Neural progenitor cell (in vitro differentiated cells): ENCODE measurements around the gene DIRAS2. TPM values are rescaled to one million over a fixed set of nuclear protein-coding genes. Genes with fewer than 3 reads are reported as not detected.

ENCODE experiments used
- DNase-seq: peaks from one replicate; pipeline ENCODE4 v3.0.0-alpha.2; 2016; ENCODE audit warnings: low spot score
- H2AFZ ChIP-seq: fragments of 200-600 bp; sonication (generic); replicated peaks from 2 replicates; pipeline ENCODE4 v1.6.1; 2016; ENCODE audit warnings: antibody characterized with exemption
- H3F3A ChIP-seq: fragments of 200-600 bp; sonication (generic); 2 replicates; pipeline ENCODE4 v1.6.1; 2016; ENCODE audit warnings: antibody characterized with exemption, low read depth
- H3K27ac ChIP-seq: fragments of 200-600 bp; sonication (generic); 2 replicates; pipeline ENCODE4 v1.5.1; 2016; ENCODE audit warnings: mild to moderate bottlenecking
- H3K27me3 ChIP-seq: fragments of 200-600 bp; sonication (generic); 2 replicates; pipeline ENCODE4 v1.6.1; 2016; ENCODE audit warnings: mild to moderate bottlenecking, moderate library complexity
- H3K36me3 ChIP-seq: fragments of 200-600 bp; sonication (generic); 2 replicates; pipeline ENCODE4 v1.5.1; 2016
- H3K4me1 ChIP-seq: fragments of 200-600 bp; sonication (generic); 2 replicates; pipeline ENCODE4 v1.6.1; 2016; ENCODE audit warnings: mixed run types
- H3K4me2 ChIP-seq: fragments of 200-600 bp; sonication (generic); 2 replicates; pipeline ENCODE4 v1.6.1; 2016
- H3K4me3 ChIP-seq: fragments of 200-600 bp; sonication (generic); 2 replicates; pipeline ENCODE4 v1.5.1; 2016
- H3K79me2 ChIP-seq: fragments of 200-600 bp; sonication (generic); 2 replicates; pipeline ENCODE4 v1.6.1; 2016; ENCODE audit warnings: low read depth
- H3K9ac ChIP-seq: fragments of 200-600 bp; sonication (generic); 2 replicates; pipeline ENCODE4 v1.6.1; 2016
- H3K9me3 ChIP-seq: fragments of 200-600 bp; sonication (generic); 2 replicates; pipeline ENCODE4 v1.5.1; 2016; ENCODE audit warnings: low read depth
- H4K20me1 ChIP-seq: fragments of 200-600 bp; sonication (generic); 2 replicates; pipeline ENCODE4 v1.6.1; 2016; ENCODE audit warnings: low read depth
- H3K27ac Mint-ChIP-seq: 3 replicates; pipeline ENCODE4 v1.8.0; 2021; ENCODE audit warnings: mixed read lengths
- H3K27me3 Mint-ChIP-seq: 2 replicates; pipeline ENCODE4 v1.8.0; 2022; ENCODE audit warnings: low read depth, mild to moderate bottlenecking, inconsistent platforms, moderate library complexity, mixed read lengths; ENCODE audit not compliant: insufficient read depth
- H3K36me3 Mint-ChIP-seq: 3 replicates; pipeline ENCODE4 v1.8.0; 2021; ENCODE audit warnings: mixed read lengths
- H3K4me1 Mint-ChIP-seq: 3 replicates; pipeline ENCODE4 v1.8.0; 2021; ENCODE audit warnings: mixed read lengths
- H3K4me3 Mint-ChIP-seq: 3 replicates; pipeline ENCODE4 v1.8.0; 2021; ENCODE audit warnings: mild to moderate bottlenecking, moderate library complexity, mixed read lengths
- H3K9me3 Mint-ChIP-seq: 3 replicates; pipeline ENCODE4 v1.8.0; 2020; ENCODE audit warnings: mixed read lengths
- EZH2 ChIP-seq: fragments of 200-600 bp; sonication (generic); IDR thresholded peaks from 2 replicates; pipeline ENCODE4 v1.6.1; 2017; ENCODE audit warnings: antibody characterized with exemption, mild to moderate bottlenecking, moderate library complexity
- EZH2phosphoT487 ChIP-seq: fragments of 200-600 bp; sonication (generic); IDR thresholded peaks from 2 replicates; pipeline ENCODE4 v1.6.1; 2017; ENCODE audit warnings: antibody characterized with exemption
- total RNA-seq: library from RNA; depleted of rRNA; stranded (reverse); fragments of >200 nt; gene quantifications from 2 replicates; pipeline ENCODE4 v1.2.3, GENCODE V29; 2015; ENCODE audit warnings: low replicate concordance
- TF ChIP-seq, protein P1 (sequence below): fragments of 200-600 bp; sonication (generic); IDR thresholded peaks from 2 replicates; pipeline ENCODE4 v1.5.1; 2017; ENCODE audit warnings: antibody characterized with exemption, mild to moderate bottlenecking

Gene DIRAS2
- total RNA-seq, 1 donor from 2014 or later = not detected

DNA sequence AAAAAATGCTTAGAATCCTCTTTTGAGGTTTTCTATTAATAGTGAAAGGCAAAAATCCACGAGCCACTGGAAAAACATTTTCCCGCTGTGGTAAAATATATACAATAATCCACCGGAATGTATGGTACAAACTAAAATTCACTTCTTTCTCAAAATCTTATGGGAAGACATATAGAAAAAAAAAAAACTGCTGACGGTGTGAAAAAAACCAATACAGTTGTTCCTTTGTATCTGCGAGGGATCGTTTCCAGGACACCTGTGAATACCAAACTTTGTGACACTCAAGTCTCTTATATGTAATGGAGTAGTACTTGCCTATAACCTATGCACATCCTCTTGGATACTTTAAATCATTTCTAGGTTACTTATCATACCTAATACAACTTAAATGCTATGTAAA is 13.3 kb downstream of the DIRAS2 start:
- no peaks in the 10 kb centered on the region for H3K27me3 ChIP-seq
- no peak overlapping the region for H3K27ac ChIP-seq
- no peaks in the 10 kb centered on the region for H3K36me3 ChIP-seq
- no peaks in the 10 kb centered on the region for H3K79me2 ChIP-seq
- H3K4me2 ChIP-seq = no peak overlapping the region
- Mint-ChIP-seq H3K4me1 (no peaks in the 10 kb centered on the region), H3K9me3 (no peaks in the 10 kb centered on the region), H3K27me3 (peaks cover 8% of the 10 kb centered on the region), H3K4me3 (no peak overlapping the region), H3K27ac (no peak overlapping the region), H3K36me3 (peaks cover 2% of the 10 kb centered on the region)
- H3F3A ChIP-seq = no peaks in the 10 kb centered on the region
- TF ChIP-seq, protein P1, sequence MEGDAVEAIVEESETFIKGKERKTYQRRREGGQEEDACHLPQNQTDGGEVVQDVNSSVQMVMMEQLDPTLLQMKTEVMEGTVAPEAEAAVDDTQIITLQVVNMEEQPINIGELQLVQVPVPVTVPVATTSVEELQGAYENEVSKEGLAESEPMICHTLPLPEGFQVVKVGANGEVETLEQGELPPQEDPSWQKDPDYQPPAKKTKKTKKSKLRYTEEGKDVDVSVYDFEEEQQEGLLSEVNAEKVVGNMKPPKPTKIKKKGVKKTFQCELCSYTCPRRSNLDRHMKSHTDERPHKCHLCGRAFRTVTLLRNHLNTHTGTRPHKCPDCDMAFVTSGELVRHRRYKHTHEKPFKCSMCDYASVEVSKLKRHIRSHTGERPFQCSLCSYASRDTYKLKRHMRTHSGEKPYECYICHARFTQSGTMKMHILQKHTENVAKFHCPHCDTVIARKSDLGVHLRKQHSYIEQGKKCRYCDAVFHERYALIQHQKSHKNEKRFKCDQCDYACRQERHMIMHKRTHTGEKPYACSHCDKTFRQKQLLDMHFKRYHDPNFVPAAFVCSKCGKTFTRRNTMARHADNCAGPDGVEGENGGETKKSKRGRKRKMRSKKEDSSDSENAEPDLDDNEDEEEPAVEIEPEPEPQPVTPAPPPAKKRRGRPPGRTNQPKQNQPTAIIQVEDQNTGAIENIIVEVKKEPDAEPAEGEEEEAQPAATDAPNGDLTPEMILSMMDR = no peak
- no peak for TF ChIP-seq EZH2
- no peak for TF ChIP-seq EZH2phosphoT487
- H4K20me1 ChIP-seq = no peaks in the 10 kb centered on the region
- no peak for DNase-seq
- H3K9ac ChIP-seq = no peak overlapping the region
- peaks cover 8% of the 10 kb centered on the region for H3K4me1 ChIP-seq
- H3K4me3 ChIP-seq = no peak overlapping the region
- H2AFZ ChIP-seq = no peak overlapping the region
- no peaks in the 10 kb centered on the region for H3K9me3 ChIP-seq

DNA sequence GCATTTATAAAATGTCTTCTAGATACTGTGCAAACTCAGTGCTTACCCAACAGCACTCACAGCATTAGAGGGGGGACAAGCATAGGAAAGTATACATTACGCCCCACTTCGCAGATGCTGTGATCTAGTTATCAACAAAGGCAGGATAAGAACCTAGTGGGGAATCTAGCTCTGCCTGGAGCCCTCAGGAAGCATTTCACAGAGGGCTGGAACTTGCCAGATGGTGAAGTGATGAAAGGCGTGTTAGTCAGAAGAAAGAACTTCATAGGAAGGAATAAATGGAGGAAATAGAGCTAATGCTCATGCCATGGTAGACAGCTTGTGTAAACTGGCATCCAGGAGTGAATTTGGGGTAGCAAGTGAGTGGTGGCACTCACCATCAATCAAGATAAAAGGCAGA is 25.8 kb downstream of the DIRAS2 start:
- H3K4me1 Mint-ChIP-seq = peaks cover 3% of the 10 kb centered on the region
- Histone ChIP-seq H3K27me3 (no peaks in the 10 kb centered on the region), H3F3A (no peaks in the 10 kb centered on the region), H4K20me1 (no peaks in the 10 kb centered on the region), H3K9me3 (no peaks in the 10 kb centered on the region), H3K4me2 (no peak overlapping the region), H3K9ac (no peak overlapping the region), H3K4me1 (no peaks in the 10 kb centered on the region), H3K4me3 (no peak overlapping the region), H3K36me3 (no peaks in the 10 kb centered on the region), H3K27ac (no peak overlapping the region), H3K79me2 (no peaks in the 10 kb centered on the region), H2AFZ (no peak overlapping the region)
- no peaks in the 10 kb centered on the region for H3K27me3 Mint-ChIP-seq
- no peaks in the 10 kb centered on the region for H3K36me3 Mint-ChIP-seq
- no peak overlapping the region for H3K4me3 Mint-ChIP-seq
- peaks cover 2% of the 10 kb centered on the region for H3K9me3 Mint-ChIP-seq
- TF ChIP-seq EZH2 (no peak), EZH2phosphoT487 (no peak)
- TF ChIP-seq, protein P1 = no peak
- H3K27ac Mint-ChIP-seq = no peak overlapping the region
- DNase-seq = no peak

DNA sequence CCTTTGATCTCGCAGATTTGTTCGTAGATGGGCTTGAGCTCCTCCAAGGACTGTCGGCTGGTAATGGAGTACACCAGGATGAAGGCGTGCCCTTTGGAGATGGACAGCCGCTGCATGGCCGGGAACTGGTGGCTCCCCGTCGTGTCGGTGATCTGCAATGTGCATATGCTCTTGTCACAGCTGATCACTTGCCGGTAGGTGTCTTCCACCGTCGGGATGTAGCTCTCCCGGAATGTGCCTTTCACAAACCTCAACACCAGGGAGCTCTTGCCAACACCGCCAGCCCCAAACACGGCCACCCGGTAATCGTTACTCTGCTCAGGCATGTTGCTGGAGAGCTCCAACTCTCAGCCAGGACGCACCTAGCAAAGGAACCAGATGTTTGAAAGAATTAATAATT is 29.1 kb downstream of the DIRAS2 start:
- TF ChIP-seq EZH2 (no peak), EZH2phosphoT487 (no peak)
- TF ChIP-seq, protein P1 = no peak
- H3K4me1 Mint-ChIP-seq = peaks cover 4% of the 10 kb centered on the region

More for the DNA sequence above, 29.1 kb downstream of the DIRAS2 start:
- Mint-ChIP-seq H3K27ac (no peak overlapping the region), H3K9me3 (peaks cover 2% of the 10 kb centered on the region), H3K27me3 (no peaks in the 10 kb centered on the region), H3K36me3 (no peaks in the 10 kb centered on the region), H3K4me3 (no peak overlapping the region)
- Histone ChIP-seq H3K36me3 (no peaks in the 10 kb centered on the region), H3K9me3 (no peaks in the 10 kb centered on the region), H3K4me1 (no peaks in the 10 kb centered on the region), H4K20me1 (no peaks in the 10 kb centered on the region), H3F3A (no peaks in the 10 kb centered on the region), H3K4me2 (no peak overlapping the region), H3K79me2 (no peaks in the 10 kb centered on the region), H3K27ac (no peak overlapping the region), H3K9ac (no peak overlapping the region), H3K4me3 (no peak overlapping the region), H2AFZ (no peak overlapping the region), H3K27me3 (no peaks in the 10 kb centered on the region)
- DNase-seq = no peak
